ENCODE results near the gene LDLRAD4.

DNA sequence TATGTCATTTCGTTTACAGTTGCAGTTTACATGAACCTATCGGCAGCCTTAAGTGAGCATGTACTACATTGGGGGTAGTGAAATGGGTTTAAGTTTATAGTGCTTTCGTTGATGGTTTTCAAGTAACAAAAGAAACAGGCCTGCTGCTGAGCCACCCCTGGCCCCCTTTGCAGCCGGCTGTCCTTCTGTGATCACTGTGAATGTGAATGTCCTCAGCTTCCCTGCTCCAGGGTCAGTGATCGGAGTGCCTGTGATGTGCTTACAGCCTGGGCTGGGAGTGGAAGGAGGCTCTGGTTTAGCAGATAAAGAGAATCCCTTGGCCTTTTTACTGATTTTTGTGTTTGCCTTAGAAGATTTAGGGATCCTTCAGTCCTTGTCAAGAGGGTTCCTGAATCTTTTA, 353.6 kb downstream of the LDLRAD4 start:
- no peak for TF ChIP-seq POLR2A (IDR thresholded peaks at IDR 0.05)
- TF ChIP-seq, protein P1, sequence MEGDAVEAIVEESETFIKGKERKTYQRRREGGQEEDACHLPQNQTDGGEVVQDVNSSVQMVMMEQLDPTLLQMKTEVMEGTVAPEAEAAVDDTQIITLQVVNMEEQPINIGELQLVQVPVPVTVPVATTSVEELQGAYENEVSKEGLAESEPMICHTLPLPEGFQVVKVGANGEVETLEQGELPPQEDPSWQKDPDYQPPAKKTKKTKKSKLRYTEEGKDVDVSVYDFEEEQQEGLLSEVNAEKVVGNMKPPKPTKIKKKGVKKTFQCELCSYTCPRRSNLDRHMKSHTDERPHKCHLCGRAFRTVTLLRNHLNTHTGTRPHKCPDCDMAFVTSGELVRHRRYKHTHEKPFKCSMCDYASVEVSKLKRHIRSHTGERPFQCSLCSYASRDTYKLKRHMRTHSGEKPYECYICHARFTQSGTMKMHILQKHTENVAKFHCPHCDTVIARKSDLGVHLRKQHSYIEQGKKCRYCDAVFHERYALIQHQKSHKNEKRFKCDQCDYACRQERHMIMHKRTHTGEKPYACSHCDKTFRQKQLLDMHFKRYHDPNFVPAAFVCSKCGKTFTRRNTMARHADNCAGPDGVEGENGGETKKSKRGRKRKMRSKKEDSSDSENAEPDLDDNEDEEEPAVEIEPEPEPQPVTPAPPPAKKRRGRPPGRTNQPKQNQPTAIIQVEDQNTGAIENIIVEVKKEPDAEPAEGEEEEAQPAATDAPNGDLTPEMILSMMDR (IDR thresholded peaks at IDR 0.05): no peak

Measured in lower leg skin (tissue), 3 donors.